ENCODE measurements around the gene CACNA2D3.

CACNA2D3 gene

DNA sequence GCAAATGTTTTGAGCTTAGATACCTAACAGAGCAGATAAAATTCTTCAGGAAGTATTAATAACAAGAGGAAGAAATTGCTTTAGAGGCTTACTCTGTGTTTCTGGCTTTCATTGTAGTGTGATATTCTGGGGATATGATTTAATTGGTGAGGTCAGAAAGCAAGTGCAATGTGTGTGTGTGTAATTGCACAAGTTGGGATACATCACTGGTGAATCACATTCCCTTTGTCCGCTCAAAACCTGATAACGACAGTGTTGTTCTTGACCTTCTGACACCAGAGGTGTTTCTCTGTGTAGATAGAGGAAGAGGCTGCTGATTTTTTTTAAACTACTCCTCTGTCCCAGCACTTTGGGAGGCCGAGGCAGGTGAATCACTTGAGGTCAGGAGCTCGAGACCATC, 161.1 kb downstream of the CACNA2D3 start:
- no peak for DNase-seq

DNA sequence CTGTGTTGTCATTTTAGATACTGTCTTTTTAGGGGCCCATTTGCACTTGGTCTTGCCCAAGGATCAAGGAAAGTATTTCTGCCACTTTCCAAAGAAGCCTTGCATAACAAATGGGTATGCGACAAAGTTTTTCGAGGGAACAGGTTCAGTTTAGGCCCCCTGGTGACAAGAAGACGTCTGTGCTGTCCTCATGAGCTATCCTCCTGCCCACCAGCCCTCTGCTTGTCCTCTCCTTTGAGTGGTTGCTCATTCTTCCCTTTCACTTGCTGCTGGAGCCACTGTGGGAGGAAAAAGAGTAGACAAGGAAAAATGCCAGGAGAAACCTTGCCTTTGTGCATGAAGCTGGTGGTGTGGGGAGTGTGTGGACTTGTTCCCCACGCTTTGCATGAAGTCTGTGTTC, 171.9 kb downstream of the CACNA2D3 start:
- no peak for DNase-seq

- no peak for DNase-seq
These were observed 174.2 kb downstream of the CACNA2D3 start for GRCh38 chr3:54296531-54296930.

GRCh38 chr3:54299169-54299935, 177.0 kb downstream of the CACNA2D3 start:
- DNase-seq, result no peak

- DNase-seq, result no peak
These were observed 181.4 kb downstream of the CACNA2D3 start for GRCh38 chr3:54303517-54304375.

- DNase-seq, result no peak
These were observed 182.5 kb downstream of the CACNA2D3 start for GRCh38 chr3:54304877-54305276.

DNA sequence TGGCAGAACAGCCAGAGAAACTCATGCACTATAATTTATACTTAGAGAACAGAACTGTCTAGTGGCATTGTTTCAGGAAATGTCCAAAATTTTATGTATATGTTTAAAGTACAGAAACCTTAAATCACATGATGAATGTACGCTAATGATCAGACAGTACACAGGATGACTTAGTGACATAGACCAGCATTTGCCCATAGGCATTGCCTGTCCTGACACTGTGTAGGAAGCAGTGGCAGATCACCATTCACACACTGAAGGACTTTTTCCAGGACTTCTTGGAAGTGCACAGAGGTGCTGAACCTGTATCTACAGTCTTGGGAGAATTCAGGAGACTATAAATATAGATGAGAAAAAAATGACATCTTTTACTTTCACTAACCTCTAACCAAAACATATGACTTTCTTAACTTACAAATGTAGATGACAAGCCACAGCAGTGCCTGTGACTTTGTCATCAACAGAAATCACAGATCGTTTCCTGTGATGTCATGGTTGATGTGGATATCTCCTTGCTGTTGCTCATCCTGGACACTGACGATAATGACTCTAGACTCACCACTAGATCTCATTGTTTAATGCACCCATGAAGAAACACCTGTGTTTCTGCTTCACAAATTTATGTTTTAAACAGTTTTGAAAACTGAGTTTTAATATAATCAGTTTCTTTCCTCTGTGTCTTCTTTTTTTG, 183.2 kb downstream of the CACNA2D3 start:
- no peak for DNase-seq

DNA sequence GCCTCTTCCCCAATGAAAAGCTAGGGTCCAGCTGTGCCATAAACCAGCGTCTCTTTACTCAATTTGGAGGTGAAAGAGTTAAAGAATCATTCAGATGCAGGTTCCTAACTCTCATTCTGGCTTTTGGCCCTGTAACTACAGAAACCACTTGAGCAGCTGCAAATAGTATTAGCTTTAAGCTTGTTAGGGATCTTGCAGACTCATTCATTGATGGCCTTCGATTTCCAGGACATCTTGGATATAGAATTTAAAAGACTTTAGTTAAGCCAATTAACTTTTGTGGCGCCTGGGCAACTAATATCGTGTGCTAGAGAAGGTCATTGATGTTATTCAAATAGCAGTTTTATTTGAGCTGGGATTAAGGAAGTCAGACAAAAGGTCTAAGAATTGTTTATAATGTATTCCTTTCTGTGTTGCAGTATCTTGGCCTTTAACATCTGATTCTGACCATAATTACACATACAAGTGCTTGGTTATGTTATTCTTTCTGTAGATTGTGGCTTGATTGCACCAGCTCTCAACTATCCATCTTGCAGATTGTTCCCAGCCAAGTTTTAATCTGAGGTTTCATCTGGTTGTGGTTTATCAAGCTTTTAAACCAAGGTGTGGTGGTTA, 185.3 kb downstream of the CACNA2D3 start:
- DNase-seq, result no peak

DNA sequence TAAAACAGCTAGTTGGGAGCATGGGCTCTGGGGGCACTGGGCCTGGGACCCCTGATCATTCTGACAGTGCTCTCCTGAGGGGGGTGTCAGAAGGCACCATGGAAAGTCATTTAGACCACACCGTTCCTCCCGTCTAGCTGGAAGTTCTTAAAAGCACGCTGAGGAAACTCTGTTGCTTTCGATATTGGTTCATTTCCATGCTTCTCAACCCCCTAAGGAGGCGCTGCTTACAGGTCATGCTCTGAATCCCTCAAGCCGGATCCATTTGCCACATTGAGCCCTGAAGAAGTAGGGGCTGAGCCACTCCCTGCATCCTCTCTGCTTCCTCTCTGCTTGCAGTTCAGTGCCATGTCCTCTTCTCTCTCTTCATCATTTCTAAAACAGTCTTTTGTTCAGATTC, 187.2 kb downstream of the CACNA2D3 start:
- DNase-seq, result no peak

- DNase-seq, result no peak
These were observed 188.9 kb downstream of the CACNA2D3 start for GRCh38 chr3:54311211-54311747.

DNA sequence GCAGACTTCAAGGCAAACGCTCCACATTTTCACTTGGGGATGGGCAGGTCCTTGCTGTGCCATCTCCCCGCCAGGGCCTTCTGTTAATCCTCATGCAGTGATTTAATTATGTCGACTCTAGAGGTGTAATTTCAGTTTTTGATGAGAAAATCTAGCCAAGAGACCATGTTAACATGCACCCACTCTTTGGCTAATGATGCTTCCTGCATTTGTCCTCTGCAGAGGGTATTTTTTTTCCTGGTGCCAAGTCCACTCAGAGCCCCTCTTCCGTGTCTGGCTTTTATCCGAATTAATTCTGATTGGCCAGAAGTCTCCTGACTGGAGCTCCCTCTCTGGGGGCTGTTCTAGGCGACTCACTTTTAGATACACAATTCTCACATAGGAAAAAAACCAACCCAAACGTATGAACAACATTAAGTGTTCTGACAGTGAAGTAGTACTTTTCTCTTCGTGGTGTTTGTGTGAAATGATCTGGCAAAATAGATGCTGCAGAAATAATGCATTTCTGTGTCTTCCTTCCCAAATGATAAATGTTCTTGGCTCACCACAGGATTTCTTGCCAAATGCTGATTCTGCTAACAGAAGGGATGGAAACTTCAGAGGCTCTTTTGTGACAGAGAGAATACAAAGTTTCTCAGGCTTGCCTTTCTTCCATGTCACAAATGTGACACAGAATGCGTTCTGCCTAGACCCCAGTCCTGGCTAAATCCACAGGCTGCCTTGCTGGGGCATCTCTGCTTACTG, 190.0 kb downstream of the CACNA2D3 start:
- DNase-seq, result no peak

GRCh38 chr3:54313418-54313817, 191.1 kb downstream of the CACNA2D3 start:
- DNase-seq, result no peak

- DNase-seq, result no peak
These were observed 199.2 kb downstream of the CACNA2D3 start for GRCh38 chr3:54321520-54321919.

GRCh38 chr3:54322354-54322753, 200.0 kb downstream of the CACNA2D3 start:
- no peak for DNase-seq

DNA sequence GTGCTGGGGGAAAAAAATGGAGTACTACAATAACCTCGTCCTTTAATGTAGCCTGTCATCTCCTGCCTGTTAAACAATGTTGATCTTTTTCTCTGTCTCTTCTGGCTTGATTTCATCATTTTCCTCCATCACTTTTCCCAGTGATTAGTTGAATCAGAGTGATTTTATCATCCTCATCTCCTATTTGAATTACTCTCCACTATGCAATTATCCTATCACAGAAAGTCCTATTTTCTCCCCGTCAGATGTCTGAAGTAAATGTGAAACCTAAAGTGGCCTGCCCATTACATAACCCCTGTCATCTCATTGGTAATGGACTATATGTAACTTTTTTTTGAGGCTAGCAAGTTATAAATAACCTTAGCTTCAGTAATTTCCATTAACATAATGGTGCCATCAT, 201.8 kb downstream of the CACNA2D3 start:
- DNase-seq, result no peak

DNA sequence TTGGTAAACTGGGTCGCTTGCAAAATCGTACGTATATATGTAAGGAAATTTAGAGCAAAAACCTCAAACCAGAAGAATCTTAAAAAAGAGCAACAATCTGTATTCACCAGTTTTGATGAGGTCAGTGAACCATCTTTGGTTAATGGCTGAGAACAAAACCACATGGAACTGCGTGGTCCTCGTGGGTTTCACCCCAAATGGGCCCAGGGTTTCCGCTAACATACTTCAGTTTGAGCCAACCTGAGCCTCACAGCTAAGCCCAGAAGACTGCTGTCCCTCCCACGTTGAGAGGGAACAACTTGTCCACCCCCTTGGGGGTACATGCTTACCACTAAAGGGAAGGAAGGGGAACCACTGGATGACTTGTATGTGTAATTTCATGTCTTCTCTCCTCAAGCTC, 204.6 kb downstream of the CACNA2D3 start:
- DNase-seq, result no peak

GRCh38 chr3:54331341-54331740, 209.0 kb downstream of the CACNA2D3 start:
- DNase-seq, result no peak

- DNase-seq, result no peak
These were observed 215.5 kb downstream of the CACNA2D3 start for GRCh38 chr3:54337846-54338245.

DNA sequence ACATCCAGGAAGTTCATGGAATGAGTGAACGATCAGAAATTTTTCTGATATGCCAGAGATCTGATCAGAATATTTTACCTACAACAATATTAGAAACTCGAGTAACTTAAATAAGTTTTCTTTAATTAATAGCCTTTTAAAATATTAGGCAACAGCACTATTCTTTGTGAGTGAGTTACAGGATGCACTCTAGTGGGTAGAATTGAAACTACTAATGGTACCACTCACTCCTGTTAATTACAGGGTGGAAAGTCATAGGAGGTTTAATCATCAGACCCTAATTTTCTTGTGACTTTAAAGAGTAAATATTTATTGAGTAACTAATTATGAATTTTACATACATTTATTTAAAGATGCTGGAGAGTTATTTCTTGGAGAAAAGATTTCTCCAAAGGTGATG, 217.3 kb downstream of the CACNA2D3 start:
- no peak for DNase-seq

DNA sequence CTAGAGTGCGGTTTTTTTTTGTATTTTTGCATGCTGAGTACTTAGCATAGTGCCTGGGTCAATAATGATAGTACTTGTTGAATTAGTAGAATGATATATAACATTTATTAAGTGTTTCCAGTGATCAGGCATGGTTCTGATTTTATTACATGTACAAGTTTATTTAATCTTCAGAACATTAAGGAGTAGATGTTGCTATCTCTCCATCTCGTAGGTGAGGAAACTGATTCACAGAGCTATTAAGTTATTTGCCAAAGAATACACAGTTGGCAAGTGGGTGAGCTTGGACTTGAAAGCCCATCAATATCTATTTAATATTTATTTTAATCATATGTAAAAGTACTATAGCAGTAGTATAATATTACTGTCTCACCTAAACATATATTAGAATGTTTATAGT, 219.5 kb downstream of the CACNA2D3 start:
- DNase-seq, result no peak

DNA sequence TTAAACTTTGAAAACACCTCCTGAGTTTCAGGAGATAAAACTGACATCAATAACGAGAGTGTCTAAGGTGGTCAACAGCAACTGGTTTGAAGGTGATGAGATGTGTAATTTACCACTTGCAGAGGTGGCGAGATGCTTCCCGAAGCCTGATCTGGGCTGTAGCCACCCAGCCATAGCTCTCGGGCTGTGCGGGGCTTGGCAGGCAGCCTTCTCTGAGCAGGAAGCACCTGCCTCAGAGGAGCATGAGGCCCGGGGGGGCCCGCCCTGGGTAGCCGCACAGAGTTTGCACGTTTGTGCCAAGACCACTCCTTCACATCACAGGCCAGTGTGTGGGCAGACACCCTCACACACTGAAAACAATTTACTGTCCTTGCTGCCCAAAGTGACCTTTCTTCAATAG, 220.3 kb downstream of the CACNA2D3 start:
- DNase-seq, result no peak

GRCh38 chr3:54343495-54343894, 221.1 kb downstream of the CACNA2D3 start:
- no peak for DNase-seq

All from inflammatory macrophage (primary cell).